Stimulated activated CD8-positive, alpha-beta memory T cell treated with anti-CD3 and anti-CD28 coated beads, Interleukin-7, amount 100 ng/mL, for 4 hours (primary cell): Measurements from ENCODE around the gene SRGAP3.

Experiments used
- DNase-seq, 2 donors: peaks; one replicate each; pipeline ENCODE4 v3.0.0-alpha.2; 2020; ENCODE audit warnings: low read depth in 2 of 2

SRGAP3 gene

GRCh38 chr3:9253327-9253726 lies 3.9 kb upstream of the SRGAP3 start:
- no peak for DNase-seq

- no peak for DNase-seq
Observed at GRCh38 chr3:9251055-9251786, 1.8 kb upstream of the SRGAP3 start.

GRCh38 chr3:9250236-9250635 lies 790 bp upstream of the SRGAP3 start:
- DNase-seq, result no peak

GRCh38 chr3:9248522-9249271 lies 749 bp downstream of the SRGAP3 start:
- no peak for DNase-seq

GRCh38 chr3:9247941-9248521 lies 1.4 kb downstream of the SRGAP3 start:
- no peak for DNase-seq

- DNase-seq, result no peak
Observed at GRCh38 chr3:9247361-9247940, 2.0 kb downstream of the SRGAP3 start.

GRCh38 chr3:9246189-9246588 lies 3.3 kb downstream of the SRGAP3 start:
- no peak for DNase-seq

- no peak for DNase-seq
Observed at GRCh38 chr3:9244495-9245183, 4.8 kb downstream of the SRGAP3 start.

GRCh38 chr3:9241956-9242355 lies 7.5 kb downstream of the SRGAP3 start:
- DNase-seq, result no peak

GRCh38 chr3:9239680-9240079 lies 9.8 kb downstream of the SRGAP3 start:
- no peak for DNase-seq

- DNase-seq, result no peak
Observed at GRCh38 chr3:9238721-9239295, 10.6 kb downstream of the SRGAP3 start.

- DNase-seq, result no peak
Observed at GRCh38 chr3:9238276-9238675, 11.2 kb downstream of the SRGAP3 start.

GRCh38 chr3:9233814-9234600 lies 15.4 kb downstream of the SRGAP3 start:
- DNase-seq, result no peak

GRCh38 chr3:9233101-9233500 lies 16.3 kb downstream of the SRGAP3 start:
- DNase-seq, result no peak

GRCh38 chr3:9231937-9232336 lies 17.5 kb downstream of the SRGAP3 start:
- no peak for DNase-seq

- DNase-seq, result no peak
Observed at GRCh38 chr3:9231471-9231870, 18.0 kb downstream of the SRGAP3 start.

- DNase-seq, result no peak
Observed at GRCh38 chr3:9231006-9231405, 18.4 kb downstream of the SRGAP3 start.

- DNase-seq, result no peak
Observed at GRCh38 chr3:9230596-9230995, 18.9 kb downstream of the SRGAP3 start.

GRCh38 chr3:9229879-9230278 lies 19.6 kb downstream of the SRGAP3 start:
- DNase-seq, result no peak

GRCh38 chr3:9229325-9229724 lies 20.1 kb downstream of the SRGAP3 start:
- DNase-seq, result no peak

GRCh38 chr3:9226326-9226725 lies 23.1 kb downstream of the SRGAP3 start:
- DNase-seq, result no peak
